Transverse colon (tissue), 4 donors: Measurements from ENCODE around the gene WWC1. TPM values are rescaled to one million over a fixed set of nuclear protein-coding genes. Genes with fewer than 3 reads are reported as not detected.

ENCODE experiments used
- DNase-seq: peaks from one replicate; pipeline ENCODE4 v3.0.0-alpha.2; 2019
- H3K27ac ChIP-seq, 4 donors: fragments of 200-600 bp; sonication (generic); 2 replicates each; pipeline ENCODE4 v1.5.1; 2016 to 2018; ENCODE audit warnings: inconsistent platforms in 4 of 4
- H3K27me3 ChIP-seq: fragments of 200-600 bp; sonication (generic); 2 replicates; pipeline ENCODE4 v1.5.1; 2017; ENCODE audit warnings: inconsistent platforms
- H3K36me3 ChIP-seq, 4 donors: fragments of 200-600 bp; sonication (generic); 2 replicates each; pipeline ENCODE4 v1.5.1; 2017 to 2019; ENCODE audit warnings: inconsistent platforms in 4 of 4
- H3K4me1 ChIP-seq, 4 donors: fragments of 200-600 bp; sonication (generic); 2 replicates each; pipeline ENCODE4 v1.5.1; 2017 to 2020; ENCODE audit warnings: inconsistent platforms in 4 of 4
- H3K4me3 ChIP-seq, 4 donors: fragments of 200-600 bp; sonication (generic); 1 replicate in 1 of 4; 2 replicates in 3 of 4; pipeline versions ENCODE4 v1.5.1 to v1.6.1; 2017 to 2019; ENCODE audit warnings: inconsistent platforms in 4 of 4
- H3K9me3 ChIP-seq, 2 donors: fragments of 200-600 bp; sonication (generic); 2 replicates each; pipeline ENCODE4 v1.5.1; 2017 to 2019; ENCODE audit warnings: inconsistent platforms in 2 of 2
- CTCF ChIP-seq, 5 experiments: fragments of 200-600 bp in 3 of 5; fragments of 450-650 bp in 2 of 5; sonication (generic) in 3 of 5; IDR thresholded peaks; 1 replicate in 2 of 5; 2 replicates in 3 of 5; pipeline ENCODE4 v1.5.1; 2016 to 2017; ENCODE audit warnings: antibody characterized with exemption in 5 of 5, inconsistent platforms in 3 of 5, mild to moderate bottlenecking in 2 of 5, moderate library complexity in 1 of 5
- EP300 ChIP-seq: sonication (generic); formaldehyde crosslinking; IDR thresholded peaks from one replicate; pipeline ENCODE4 v1.6.1; 2017; ENCODE audit warnings: antibody characterized with exemption, low read depth
- POLR2A ChIP-seq: fragments of 450-650 bp; IDR thresholded peaks from one replicate; pipeline ENCODE4 v1.6.1; 2016; ENCODE audit warnings: antibody characterized with exemption, mild to moderate bottlenecking, moderate library complexity
- POLR2AphosphoS5 ChIP-seq, 3 donors: sonication (generic); formaldehyde crosslinking; IDR thresholded peaks; one replicate each; pipeline ENCODE4 v1.6.1; 2016; ENCODE audit warnings: antibody characterized with exemption in 3 of 3
- WGBS, 2 donors: methylation state at CpG; one replicate each; pipeline ENCODE4 v1.1.5; 2018; ENCODE audit warnings: low coverage in 1 of 2; 5-methylcytosine and 5-hydroxymethylcytosine counted together
- in situ Hi-C, 4 donors: fragments of 200-750 bp; cut with MboI; loops; one replicate each; pipeline versions ENCODE4 v1.15.0 to v1.15.1; 2017; ENCODE audit warnings: low sequenced_read_pairs in 3 of 4, low pct_ligation_motif_present in 1 of 4, low pct_unique_long_range_greater_than_20kb in 1 of 4
- intact Hi-C: fragments of 100-400 bp; cut with DNase I; formaldehyde crosslinking; loops from one replicate; pipeline ENCODE4 v1.15.1; 2023; ENCODE audit warnings: low total_unique reads
- total RNA-seq, 4 donors: library from RNA; depleted of rRNA; stranded (reverse); fragments of >200 nt; gene quantifications; one replicate each; pipeline ENCODE4 v1.1.0, GENCODE V29; 2016

Gene WWC1
- total RNA-seq, 4 donors from 2014 or later = 10.1 to 34.8 (median 16.8) TPM

- no peaks in the 10 kb centered on the region for H3K27me3 ChIP-seq
- no peaks in the 10 kb centered on the region for H3K9me3 ChIP-seq
- DNase-seq = no peak
- TF ChIP-seq POLR2A (no peak), POLR2AphosphoS5 (IDR thresholded peaks at IDR 0.05) (no peak), CTCF (IDR thresholded peaks at IDR 0.05) (no peak), EP300 (no peak)
- peaks cover 0 to 8% (median 3%) of the 10 kb centered on the region in 4 donors for H3K4me1 ChIP-seq
- H3K4me3 ChIP-seq = no peak overlapping the region
- 67 to 96% methylated on average over 1 to 3 of the region's 3 CpGs for WGBS, 2 donors
- H3K36me3 ChIP-seq = no peaks in the 10 kb centered on the region
- no peak overlapping the region for H3K27ac ChIP-seq
- in situ Hi-C loops (no loop called here), intact Hi-C loops (no loop called here)
Observed at GRCh38 chr5:168360521-168361285, 69.3 kb downstream of the WWC1 start.

GRCh38 chr5:168362097-168362885, 70.8 kb downstream of the WWC1 start:
- TF ChIP-seq POLR2AphosphoS5 (IDR thresholded peaks at IDR 0.05) (no peak), POLR2A (no peak), CTCF (IDR thresholded peaks at IDR 0.05) (no peak), EP300 (no peak)
- in situ Hi-C loops = no loop called here
- no peak overlapping the region for H3K27ac ChIP-seq
- peaks cover 0 to 8% (median 3%) of the 10 kb centered on the region in 4 donors for H3K4me1 ChIP-seq
- no peak for DNase-seq
- 48% methylated on average over 3 of the region's 3 CpGs; no CpG with 5 or more reads in 1 of the 2 donors for WGBS, 2 donors
- no peaks in the 10 kb centered on the region for H3K36me3 ChIP-seq
- H3K4me3 ChIP-seq = no peak overlapping the region
- no peaks in the 10 kb centered on the region for H3K27me3 ChIP-seq
- intact Hi-C loops = no loop called here
- no peaks in the 10 kb centered on the region for H3K9me3 ChIP-seq

GRCh38 chr5:168364151-168364661, 72.8 kb downstream of the WWC1 start:
- Histone ChIP-seq H3K27ac (no peak overlapping the region), H3K27me3 (no peaks in the 10 kb centered on the region), H3K36me3 (no peaks in the 10 kb centered on the region), H3K4me3 (no peak overlapping the region), H3K4me1 (peaks cover 0 to 8% (median 3%) of the 10 kb centered on the region in 4 donors), H3K9me3 (no peaks in the 10 kb centered on the region)
- WGBS, 2 donors = 88 to 90% methylated on average over 10 to 11 of the region's 11 CpGs
- no peak for TF ChIP-seq POLR2AphosphoS5 (IDR thresholded peaks at IDR 0.05)
- no peak for TF ChIP-seq CTCF (IDR thresholded peaks at IDR 0.05)
- TF ChIP-seq POLR2A = no peak
- no peak for TF ChIP-seq EP300
- no peak for DNase-seq
- in situ Hi-C loops (no loop called here), intact Hi-C loops (no loop called here)
